Daoy (cell line): ENCODE results near the gene NFKB2. TPM values are rescaled to one million over a fixed set of nuclear protein-coding genes. Genes with fewer than 3 reads are reported as not detected.

ENCODE experiments used
- DNase-seq: peaks from one replicate; pipeline ENCODE4 v3.0.0-alpha.2; 2015; ENCODE audit warnings: low read depth
- total RNA-seq: library from RNA; depleted of rRNA; stranded (reverse); fragments of >200 nt; shearing (Covaris generic); gene quantifications from 2 replicates; pipeline ENCODE4 v1.2.3, GENCODE V29; 2014

The NFKB2 gene
- total RNA-seq, 1 experiment from 2014 or later: 44.0 TPM

DNA sequence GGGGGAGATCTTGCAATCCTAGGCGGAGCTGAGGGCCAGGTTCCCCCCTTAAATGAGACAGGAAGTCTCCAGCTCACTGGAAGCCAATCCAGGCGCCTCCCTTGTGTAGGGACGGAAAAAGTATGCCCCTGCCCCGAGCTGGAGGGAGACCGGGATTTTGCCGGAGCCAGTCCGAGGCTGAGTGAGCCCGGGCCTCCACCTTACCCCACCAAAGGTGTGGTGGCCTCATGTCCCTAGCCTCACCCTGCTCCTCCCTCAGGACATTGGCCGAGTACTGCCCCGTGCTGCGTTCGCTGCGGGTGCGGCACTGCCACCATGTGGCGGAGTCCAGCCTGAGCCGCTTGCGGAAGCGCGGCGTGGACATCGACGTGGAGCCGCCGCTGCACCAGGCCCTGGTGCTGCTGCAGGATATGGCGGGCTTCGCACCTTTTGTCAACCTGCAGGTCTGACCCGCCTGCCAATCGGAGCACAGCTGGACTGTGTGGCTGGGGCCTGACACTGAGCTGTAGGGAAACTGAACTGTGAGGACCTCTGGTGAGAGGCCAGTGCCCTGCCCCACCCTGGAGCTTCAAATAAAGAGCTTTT, 27.1 kb downstream of the NFKB2 start:
- peak; percentile 54 for DNase-seq

DNA sequence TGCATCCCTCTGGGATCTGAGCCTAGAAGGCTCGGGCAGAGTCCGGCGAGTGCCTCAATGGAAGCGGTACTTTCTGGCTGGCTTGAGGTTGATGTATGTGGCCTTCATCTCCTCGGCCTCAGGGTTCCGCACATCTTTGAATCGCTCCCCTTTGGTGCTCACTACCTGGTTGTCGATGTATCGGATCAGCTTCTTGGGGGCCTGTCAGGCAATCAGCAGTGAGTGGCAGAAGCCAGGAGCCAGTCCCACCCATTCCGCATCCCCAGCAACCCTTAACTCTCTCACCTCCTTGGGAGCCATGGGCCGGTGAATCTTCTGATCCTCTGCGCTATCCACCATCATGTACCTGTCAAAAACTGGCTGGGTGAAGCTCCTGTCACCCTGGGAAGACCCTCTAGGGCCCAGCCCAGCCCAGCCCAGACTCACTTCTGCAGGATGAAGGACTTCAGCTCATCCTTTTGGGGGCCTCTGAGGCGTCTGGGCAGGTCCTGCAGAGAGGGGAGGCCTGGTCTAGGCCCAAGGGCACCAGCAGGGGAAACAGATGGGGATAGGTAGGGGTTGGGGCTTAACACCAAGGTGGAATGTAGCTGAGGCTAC, 28.0 kb downstream of the NFKB2 start:
- DNase-seq: no peak

DNA sequence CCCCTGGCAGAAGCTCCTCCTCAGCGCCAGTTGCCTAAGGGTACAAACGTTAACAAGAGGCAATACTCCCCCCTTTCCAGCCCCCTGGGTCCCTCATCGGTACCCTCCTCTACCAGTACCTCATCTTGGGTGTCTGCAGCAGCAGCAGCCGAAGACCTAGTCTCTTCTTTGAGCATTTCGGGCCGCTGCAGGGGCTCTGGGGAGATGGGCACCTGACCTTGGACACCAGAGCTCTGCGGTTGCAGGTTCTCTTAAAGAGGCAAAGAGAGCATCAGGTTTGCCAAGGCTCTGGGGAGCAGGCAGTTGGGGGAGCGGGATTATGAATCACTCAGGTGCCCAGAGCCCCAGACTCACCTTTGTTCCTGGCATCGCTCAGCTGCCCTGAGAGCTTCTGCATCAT, 28.6 kb downstream of the NFKB2 start:
- DNase-seq: no peak

DNA sequence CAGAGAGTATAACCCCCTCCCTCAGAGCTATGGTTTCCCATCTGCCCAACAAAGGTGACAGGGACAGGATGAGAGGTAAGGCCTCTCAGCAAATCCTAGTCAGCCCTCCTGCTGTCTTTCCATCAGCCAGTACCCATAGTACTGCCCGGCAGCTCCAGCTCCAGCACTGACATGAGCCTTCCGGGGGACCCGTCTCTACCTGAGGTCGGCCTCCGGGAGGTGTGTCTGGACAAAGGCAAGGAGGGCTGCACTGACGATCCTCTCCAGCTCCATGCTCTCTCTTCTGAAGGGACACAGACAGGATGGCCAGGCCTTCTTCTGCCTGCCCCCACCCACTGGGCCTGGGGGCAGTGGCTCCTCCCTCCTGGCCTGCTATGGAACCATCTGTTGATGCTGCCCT, 29.4 kb downstream of the NFKB2 start:
- DNase-seq: no peak

DNA sequence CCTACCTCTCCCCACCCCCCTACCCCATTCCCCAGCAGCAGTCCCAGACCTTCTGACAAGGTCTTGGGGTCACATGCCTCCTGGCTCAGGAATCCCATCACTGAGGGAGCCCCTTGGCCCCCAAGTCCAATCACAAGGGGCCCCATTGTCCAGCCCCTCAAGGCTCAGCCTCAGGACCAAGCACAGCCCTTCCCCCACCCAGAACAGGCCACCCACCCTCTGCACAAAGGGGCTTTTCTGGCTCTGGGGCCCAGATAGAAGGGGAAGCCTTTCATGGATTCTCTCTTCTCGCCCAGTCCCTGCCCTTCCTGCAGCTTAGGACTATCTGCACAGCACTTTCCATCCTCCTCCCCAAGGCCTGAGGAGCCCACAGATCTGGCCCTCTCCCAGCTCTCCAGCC, 29.9 kb downstream of the NFKB2 start:
- no peak for DNase-seq

DNA sequence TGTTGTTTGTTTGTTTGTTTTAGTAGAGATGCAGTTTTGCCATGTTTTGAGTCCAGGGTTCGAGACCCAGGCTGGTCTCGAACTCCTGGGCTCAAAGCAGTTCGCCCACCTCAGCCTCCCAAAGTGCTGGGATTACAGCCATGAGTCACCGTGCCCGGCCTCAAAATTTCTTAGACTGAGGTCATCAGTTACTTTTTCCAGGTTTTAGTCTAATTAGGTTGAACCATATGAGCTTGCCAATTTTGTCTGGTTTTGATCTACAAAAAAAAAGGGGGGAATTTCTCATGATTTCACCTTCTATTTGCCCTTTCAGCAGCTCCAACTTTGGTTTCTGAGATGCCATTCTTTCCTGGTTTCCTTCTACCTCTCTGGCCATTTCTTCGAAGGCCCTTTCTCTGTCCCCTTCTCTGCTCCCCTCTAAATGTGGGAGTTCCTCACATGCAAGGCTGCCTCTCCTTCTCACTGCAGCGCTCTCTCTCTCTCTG, 31.3 kb downstream of the NFKB2 start:
- DNase-seq: no peak

DNA sequence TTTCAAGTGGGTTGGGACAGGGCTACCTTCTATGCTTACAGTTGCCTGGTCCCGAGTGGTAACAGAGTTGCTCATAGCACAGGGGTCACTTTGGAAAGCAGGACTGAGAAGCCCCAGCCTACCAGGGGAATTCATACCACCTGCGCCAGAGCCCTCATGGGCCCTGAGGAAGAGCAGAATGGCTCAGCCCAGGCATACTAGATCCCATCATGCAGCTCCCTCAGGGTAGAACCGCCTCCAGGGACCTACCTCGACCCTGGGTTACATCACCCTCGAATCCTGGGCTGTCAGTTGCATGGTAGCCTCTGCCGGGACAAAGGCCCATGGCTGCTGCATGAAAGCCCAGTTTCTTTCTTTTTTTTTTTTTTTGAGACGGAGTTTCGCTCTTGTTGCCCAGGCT, 34.0 kb downstream of the NFKB2 start:
- no peak for DNase-seq

DNA sequence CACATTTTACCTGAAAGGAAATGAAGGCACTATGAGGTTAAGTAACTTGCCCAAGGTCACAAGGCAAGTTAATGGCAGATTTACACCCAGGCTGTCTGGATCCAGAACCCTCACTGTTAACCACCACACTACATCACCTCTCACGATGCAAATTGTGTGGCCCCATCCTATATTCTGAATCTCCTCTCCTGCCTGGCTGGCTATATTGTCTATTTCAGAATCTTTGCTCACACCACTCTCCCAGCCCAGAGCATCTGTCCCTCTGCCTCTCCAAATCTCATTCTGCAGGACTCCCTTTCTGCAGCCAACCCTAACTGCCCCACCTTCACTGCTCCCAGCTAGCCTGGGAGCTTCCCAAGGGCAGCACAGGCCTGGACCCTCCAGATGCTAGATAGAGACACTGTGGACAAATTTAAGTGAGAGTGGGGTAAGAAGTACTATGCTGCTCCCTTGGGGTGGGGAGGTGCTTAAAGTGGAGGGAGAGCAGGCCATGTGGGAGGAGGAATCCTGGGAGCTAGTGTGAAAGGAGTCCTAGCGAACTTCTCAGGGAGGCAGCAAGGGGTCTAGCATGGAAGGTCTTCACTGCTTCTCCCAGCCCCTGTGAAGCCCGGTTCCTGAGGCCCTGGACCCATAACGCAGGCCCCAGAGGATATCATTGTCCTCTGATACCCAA, 36.1 kb downstream of the NFKB2 start:
- no peak for DNase-seq

DNA sequence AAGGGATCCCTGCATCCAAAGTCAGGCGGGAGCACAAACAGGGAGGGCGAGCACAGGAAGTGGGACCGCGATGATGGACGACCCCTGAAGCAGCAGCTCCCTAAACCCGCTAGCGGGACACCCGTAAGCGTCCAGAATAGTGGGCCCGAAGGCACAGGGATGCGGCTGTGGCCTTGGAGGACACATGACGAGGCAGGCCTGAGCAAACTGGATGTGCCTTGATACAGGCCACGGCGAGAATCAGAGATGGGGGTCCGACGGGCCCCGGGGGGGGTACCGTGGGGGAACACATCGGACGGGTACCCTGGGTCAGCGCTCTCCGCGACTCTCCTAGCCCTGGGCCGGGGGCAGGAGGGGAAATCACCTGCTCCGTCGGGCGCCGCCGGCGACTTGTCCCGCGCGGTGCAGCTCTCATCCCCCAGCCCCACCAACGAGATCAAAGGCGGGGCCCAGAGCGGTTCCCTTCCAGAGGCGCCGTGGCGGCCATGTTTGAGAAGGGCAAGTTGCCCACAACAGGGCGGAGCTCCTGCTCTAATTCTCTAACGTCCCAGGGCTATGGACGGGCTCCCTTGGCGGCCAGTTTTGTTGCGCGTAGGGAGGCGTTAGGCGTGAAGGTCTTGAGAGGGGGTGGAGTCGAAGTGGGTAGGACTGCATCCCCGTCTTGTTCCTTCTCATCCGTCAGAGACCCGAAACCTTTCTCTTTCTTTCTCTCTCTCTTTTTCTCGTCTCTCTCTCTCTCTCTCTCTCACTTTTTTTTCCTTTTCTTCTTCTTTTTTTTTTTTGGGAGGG, 36.9 kb downstream of the NFKB2 start, which contains the start of gene CUEDC2:
Gene CUEDC2 (minus strand): TSS at position 413 of the 789 bp plus-strand sequence. CDS start 7,386 bp downstream, outside the sequence.
- DNase-seq: peak; percentile 95

DNA sequence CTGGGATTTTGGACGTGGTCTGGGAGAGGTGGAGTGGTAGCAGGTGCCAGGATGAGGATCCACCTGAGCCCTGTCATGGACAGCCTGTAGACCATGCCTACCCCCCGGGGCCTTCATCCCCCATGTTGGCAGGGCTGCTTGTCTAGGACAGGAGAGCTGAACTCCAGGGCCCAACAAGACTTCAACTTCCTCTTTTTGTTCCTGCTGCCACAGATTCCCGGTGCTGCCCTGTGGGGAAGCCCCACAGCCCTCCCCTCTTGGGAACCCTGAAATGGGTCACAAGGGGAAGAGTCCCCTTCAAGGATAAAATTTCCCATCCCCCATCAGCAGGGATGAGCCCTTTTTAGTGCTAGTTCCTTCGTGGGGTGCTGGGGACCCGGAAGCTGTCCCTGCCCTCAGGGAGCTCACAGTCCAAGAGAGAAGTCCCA, 38.1 kb downstream of the NFKB2 start:
- DNase-seq: no peak

DNA sequence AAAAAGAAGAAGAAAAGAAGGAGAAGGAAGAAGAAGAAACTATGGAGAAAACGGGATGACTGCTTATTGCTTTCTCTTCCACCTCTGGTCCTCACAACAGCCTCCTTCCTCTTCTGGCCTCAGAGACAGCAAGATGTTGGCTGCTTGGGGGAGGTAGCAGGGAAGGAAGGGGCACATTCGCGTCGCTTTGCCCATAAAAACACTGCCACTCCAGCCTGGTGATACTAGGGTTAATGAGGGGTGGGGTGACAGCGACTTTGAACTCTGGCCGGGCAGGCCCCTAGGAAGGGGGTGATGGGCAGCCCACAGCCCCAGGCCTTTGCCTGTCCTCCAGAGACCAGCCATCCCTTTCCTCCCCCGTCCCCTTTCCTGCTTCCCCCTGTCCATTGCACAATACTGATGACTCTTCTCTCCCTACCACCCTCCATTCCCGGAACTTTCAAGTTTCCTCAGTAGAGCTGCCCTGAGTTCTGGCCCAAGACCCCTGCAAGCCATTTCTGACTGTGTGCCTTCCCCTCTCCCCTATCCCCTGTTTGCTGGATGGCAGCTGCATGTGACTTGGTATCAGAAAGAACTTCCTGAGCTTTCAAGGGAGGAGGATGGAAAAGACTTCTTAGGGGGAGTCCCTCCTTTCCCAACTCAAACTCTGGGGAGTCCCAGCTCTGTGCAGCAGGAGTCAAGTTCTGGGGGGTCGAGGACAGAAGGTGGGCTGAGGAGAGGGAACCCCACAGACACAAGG, 39.1 kb downstream of the NFKB2 start:
- DNase-seq: no peak

DNA sequence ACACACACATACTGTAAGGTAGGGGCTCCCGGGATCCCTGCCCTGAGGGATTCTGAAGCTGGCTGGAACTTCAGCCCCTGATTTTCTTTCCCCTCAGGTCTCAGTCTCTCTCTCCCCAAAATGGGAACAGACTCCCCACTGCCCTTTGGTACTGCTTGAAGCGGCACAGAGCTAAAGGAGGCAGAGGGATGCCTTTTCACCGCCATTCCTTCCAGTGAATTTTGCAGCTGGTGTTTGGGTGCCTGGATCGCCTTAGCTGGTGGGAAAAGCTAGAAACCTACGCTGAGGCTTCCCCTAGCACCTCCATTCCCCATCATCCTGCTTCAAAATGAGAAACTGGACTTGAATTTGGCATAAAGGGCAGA, 39.6 kb downstream of the NFKB2 start:
- no peak for DNase-seq

DNA sequence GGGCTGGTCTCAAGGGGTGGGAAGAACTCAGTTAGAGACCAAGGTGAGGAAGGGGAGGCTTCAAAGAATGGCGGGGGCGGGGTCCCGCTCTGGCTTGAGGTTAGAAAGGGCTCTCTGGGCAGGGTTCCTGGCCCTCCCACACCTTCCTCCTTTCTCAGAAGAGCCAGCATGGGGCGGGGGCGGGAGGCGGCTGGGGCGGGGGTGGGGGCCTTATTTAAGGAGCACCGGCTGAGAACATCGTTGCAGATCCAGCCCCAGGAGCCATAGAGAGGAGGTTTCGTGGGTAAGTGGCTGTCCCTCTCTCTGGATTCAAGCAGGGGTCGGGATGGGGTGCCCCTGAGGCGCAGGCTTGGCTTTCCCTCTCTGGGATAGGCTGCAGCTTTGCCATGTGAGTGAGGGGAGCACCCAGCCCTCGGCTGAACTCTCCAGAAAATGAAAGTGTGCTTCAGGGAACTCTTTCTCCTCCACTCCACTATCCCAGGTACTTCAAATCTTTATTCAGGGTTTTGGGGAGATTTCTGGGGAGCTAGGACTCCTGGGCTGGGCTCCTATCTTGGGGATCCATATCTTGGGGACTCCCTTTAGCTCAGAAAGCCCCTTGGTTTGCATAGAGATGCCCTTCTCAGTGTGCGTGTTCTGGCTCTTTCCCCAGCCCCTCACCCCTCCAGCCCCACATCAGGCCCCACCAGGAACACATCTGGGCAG, 40.2 kb downstream of the NFKB2 start:
- DNase-seq: no peak

DNA sequence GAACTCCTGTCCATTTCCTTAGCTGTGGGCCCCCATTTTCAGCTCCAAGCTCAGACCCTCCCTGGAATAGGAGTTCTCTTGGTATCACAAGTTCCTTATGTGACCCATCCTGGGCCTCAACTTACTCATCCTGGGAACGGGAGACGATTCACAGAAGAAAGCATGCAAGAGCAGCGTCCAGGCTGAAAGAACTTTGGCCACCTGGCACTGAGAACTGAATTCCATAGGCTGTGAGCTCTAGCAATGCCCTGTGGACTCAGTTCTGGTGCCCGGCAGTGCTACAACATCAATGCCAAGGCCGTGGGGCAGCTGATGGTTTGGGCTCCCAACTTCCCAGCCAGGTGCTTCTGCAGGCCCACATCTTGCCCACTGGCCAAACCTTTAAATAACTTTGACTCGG, 40.8 kb downstream of the NFKB2 start:
- no peak for DNase-seq

DNA sequence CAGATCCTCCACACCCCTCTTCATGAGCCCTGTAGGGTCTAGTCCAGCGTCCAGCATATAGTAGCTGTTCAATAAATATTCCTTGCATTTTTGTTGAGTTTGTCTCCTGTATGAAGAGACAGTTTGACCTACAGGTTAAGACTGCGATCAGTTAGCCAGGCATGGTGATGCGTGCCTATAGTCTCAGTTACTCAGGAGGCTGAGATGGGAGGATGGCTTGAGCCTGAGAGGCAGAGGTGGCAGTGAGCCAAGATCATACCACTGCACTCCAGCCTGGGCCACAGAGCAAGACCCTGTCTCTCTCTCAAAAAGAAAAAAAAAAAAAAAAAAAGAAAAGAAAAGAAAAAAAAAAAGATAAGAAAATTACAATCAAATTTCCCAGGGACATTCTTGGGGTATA, 42.0 kb downstream of the NFKB2 start:
- DNase-seq: no peak

DNA sequence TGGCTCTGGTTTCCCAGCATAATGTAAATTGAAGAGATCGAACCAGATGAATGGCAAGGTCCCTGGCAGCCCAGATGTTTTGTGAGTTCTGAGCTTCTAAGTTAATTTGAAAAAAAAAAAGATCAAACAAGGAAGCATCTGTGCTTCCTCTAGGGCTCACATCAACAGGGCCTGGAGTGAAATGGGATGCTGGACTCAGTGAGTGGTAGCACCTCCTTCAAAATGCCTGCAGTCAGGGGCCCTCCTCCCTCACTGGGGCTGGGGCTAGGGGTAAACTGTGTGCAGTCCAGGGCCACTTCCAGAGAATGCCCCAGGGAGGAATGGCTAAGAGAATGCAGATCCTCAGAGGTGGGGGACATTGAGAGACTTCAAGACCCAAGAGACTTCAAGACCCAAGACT, 42.9 kb downstream of the NFKB2 start:
- no peak for DNase-seq

DNA sequence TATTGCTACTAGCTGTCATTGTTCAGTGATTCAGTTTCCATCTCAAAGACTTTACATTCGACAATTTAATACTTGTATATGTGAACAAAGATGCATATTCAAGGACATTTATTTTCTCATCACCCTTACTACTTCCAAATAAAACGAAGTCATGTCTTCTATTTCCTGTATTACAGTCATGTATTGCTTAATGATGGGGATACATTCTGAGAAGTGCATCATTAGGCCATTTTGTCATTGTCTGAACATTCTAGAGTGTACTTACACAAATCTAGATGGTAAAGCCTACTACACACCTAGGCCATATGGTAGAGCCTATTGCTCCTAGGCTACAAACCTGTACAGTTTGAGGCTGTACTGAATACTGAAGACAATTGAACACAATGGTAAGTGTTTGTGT, 49.3 kb downstream of the NFKB2 start:
- DNase-seq: no peak

DNA sequence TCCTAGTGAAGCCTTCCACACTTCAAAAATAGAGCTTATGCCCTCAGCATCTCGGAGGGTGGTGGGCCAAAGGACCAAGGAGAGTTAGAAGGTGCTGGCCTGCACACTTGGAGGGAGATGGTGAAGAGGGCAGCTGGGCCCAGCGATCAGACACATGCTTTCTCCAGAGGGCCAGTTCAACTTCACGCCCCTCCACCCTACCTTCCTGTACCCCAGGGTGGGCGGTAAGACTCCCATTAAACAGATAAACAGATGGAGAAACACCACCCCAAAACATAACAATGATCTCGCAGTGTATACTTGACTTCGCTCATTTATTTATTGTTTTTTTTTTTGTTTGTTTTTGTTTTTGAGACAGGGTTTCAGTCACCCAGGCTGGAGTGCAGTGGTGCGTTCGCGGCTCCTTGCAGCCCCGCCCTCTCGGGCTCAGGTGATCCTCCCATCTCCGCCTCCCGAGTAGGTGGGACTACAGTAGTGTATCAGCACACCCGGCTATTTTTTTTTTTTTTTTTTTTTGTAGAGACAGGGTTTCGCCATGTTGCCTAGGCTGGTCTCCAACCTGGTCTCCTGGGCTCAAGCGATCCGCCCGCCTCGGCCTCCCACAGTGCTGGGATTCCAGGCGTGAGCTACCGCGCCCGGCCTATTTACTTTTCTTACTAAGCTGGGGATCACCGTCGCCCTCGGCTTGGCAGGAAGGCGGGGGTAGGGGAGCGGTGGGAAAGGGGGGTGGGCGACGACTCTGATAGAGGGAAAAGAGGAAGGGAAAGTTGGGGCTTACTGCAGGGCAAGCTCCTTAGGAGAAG, 54.0 kb downstream of the NFKB2 start:
- DNase-seq: peak; percentile 70

DNA sequence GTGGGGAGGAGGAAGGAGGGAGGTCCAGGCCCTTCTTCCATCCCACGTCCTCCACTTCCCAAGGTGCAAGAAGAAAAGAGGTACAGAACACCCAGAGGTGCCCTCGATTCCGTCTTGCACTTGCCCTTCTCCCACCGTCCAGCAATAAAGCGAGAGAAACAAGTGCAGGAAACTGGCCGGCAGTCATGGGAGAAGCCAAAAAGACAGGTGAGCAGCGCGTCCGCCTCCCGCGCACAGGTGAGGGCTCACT, 54.5 kb downstream of the NFKB2 start:
- no peak for DNase-seq

DNA sequence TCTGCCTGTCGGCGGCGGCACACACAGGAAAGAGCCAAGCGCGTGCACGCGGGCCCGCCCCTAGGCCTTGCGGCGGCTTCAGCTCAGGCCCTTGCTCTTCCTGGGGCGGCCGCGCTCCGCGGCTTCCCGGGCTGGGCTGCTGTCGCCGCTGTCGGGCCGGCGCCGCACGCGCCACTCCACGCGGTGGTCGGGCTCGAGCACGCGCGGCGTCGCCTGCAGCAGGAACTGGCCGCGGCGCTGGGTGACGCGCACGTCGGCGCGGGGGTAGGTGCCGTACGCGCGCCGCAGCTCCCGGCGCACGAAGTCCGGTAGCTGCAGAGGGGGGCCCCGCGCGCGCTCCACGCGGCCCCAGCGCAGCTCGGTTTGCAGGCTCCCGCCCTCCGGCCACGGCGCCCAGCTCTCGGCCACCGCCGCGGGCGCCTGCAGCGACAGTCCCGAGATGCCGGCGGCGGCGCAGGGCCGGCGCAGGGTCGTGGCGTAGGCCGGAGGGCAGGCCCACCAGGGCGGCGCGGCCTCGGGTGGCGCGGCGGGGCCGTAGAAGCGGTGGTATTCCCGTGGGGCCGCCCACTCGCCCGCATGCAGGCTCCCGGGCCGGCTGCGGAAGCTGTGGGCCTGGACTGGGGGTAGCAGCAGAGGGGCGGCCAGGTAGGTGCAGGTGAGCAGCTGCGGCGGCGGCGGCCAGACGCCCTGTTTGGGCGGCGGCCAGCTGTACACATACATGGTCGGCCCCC, 55.0 kb downstream of the NFKB2 start:
- peak; percentile 81 for DNase-seq
